Measurements from ENCODE around the gene CEP63.
"Not testable (repeated sequence)": the region's sequence is repeated elsewhere in the genome, so short reads cannot be mapped to it uniquely, and the experiment has no call there.

CEP63 gene

DNA sequence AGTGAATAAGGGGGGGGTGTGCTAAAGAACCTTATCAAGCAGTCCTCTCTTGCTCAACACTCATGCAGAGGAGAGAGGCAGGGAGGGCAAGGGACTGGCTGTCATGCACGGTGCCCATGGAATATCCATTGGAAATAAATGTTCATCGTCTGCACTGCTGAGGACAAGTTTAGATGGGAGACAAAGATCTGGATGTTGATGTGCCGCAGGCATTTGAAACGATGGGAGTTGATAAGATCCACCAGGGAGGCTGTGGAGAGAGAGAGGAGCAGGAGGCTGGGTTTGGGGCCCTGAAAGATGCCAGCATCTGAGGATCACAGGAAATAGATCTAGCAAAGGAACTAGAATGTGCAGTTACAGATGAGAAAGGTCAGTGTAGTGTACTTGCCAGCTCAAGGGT is 76.2 kb downstream of the CEP63 start:
- TF ChIP-seq, protein P1, sequence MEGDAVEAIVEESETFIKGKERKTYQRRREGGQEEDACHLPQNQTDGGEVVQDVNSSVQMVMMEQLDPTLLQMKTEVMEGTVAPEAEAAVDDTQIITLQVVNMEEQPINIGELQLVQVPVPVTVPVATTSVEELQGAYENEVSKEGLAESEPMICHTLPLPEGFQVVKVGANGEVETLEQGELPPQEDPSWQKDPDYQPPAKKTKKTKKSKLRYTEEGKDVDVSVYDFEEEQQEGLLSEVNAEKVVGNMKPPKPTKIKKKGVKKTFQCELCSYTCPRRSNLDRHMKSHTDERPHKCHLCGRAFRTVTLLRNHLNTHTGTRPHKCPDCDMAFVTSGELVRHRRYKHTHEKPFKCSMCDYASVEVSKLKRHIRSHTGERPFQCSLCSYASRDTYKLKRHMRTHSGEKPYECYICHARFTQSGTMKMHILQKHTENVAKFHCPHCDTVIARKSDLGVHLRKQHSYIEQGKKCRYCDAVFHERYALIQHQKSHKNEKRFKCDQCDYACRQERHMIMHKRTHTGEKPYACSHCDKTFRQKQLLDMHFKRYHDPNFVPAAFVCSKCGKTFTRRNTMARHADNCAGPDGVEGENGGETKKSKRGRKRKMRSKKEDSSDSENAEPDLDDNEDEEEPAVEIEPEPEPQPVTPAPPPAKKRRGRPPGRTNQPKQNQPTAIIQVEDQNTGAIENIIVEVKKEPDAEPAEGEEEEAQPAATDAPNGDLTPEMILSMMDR (IDR thresholded peaks at IDR 0.05; ENCODE audit: insufficient read depth, low read length, poor library complexity, severe bottlenecking) = no peak
- no peak for DNase-seq (ENCODE audit: extremely low read depth, insufficient read length)
- Histone ChIP-seq H3K27me3 (replicated peaks; ENCODE audit: control insufficient read depth, insufficient read depth, low read length) (no peaks in the 10 kb centered on the region), H3K4me3 (replicated peaks; ENCODE audit: low read depth, low read length) (no peak overlapping the region), H3K36me3 (ENCODE audit: control insufficient read depth, insufficient read depth, low read length) (peaks cover 1% of the 10 kb centered on the region)

- H3K27me3 ChIP-seq (replicated peaks; ENCODE audit: control insufficient read depth, insufficient read depth, low read length) = no peaks in the 10 kb centered on the region
- H3K4me3 ChIP-seq (replicated peaks; ENCODE audit: low read depth, low read length) = no peak overlapping the region
- DNase-seq (ENCODE audit: extremely low read depth, insufficient read length) = no peak
- peaks cover 1% of the 10 kb centered on the region for H3K36me3 ChIP-seq (ENCODE audit: control insufficient read depth, insufficient read depth, low read length)
- TF ChIP-seq, protein P1 (IDR thresholded peaks at IDR 0.05; ENCODE audit: insufficient read depth, low read length, poor library complexity, severe bottlenecking) = no peak
Observed at GRCh38 chr3:134563601-134564000, 77.7 kb downstream of the CEP63 start.

DNA sequence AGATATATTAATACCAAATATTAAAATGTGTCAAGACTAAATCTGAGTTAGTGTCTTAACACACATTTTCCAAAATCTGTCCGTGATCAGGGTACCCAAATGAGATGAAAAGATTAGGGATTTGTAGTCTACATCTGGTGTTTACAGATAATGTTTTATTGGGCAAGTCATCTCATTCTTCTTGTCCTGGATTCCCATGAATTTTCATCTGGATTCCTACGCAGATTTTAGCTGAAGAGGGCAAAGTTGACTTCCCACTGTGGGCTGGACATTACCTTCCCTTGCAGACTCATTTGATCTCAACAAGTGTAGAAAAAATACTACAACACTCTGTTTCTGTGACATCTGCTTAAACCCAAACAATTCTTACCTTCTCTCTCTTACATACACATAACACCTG is 79.1 kb downstream of the CEP63 start:
- H3K36me3 ChIP-seq (ENCODE audit: control insufficient read depth, insufficient read depth, low read length) = no peaks in the 10 kb centered on the region; the same call in none of the 2 replicates
- DNase-seq (ENCODE audit: extremely low read depth, insufficient read length) = no peak
- TF ChIP-seq, protein P1 (IDR thresholded peaks at IDR 0.05; ENCODE audit: insufficient read depth, low read length, poor library complexity, severe bottlenecking) = no peak
- no peak overlapping the region for H3K4me3 ChIP-seq (replicated peaks; ENCODE audit: low read depth, low read length)
- no peaks in the 10 kb centered on the region for H3K27me3 ChIP-seq (replicated peaks; ENCODE audit: control insufficient read depth, insufficient read depth, low read length)

- Histone ChIP-seq H3K4me3 (replicated peaks; ENCODE audit: low read depth, low read length) (no peak overlapping the region), H3K27me3 (replicated peaks; ENCODE audit: control insufficient read depth, insufficient read depth, low read length) (no peaks in the 10 kb centered on the region), H3K36me3 (ENCODE audit: control insufficient read depth, insufficient read depth, low read length) (no peaks in the 10 kb centered on the region)
- TF ChIP-seq, protein P1 (IDR thresholded peaks at IDR 0.05; ENCODE audit: insufficient read depth, low read length, poor library complexity, severe bottlenecking) = no peak
- no peak for DNase-seq (ENCODE audit: extremely low read depth, insufficient read length)
Observed at GRCh38 chr3:134567605-134568004, 81.7 kb downstream of the CEP63 start.

DNA sequence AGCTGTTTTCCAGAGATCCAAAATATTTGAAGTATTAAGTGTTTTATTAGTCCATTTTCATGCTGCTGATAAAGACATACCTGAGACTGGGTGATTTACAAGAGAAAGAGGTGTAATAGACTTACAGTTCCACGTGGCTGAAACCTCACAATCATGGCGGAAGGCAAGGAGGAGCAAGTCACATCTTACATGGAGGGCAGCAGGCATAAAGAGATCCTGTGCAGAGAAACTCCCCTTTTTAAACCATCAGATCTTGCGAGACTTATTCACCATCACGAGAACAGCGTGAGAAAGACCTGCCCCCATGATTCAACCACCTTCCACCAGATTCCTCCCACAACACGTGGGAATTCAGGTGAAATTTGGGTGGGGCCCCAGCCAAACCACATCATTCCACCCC is 82.9 kb downstream of the CEP63 start:
- no peaks in the 10 kb centered on the region for H3K36me3 ChIP-seq (ENCODE audit: control insufficient read depth, insufficient read depth, low read length)
- no peaks in the 10 kb centered on the region for H3K27me3 ChIP-seq (replicated peaks; ENCODE audit: control insufficient read depth, insufficient read depth, low read length)
- H3K4me3 ChIP-seq (replicated peaks; ENCODE audit: low read depth, low read length) = no peak overlapping the region
- no peak for DNase-seq (ENCODE audit: extremely low read depth, insufficient read length)
- TF ChIP-seq, protein P1 (IDR thresholded peaks at IDR 0.05; ENCODE audit: insufficient read depth, low read length, poor library complexity, severe bottlenecking) = no peak

DNA sequence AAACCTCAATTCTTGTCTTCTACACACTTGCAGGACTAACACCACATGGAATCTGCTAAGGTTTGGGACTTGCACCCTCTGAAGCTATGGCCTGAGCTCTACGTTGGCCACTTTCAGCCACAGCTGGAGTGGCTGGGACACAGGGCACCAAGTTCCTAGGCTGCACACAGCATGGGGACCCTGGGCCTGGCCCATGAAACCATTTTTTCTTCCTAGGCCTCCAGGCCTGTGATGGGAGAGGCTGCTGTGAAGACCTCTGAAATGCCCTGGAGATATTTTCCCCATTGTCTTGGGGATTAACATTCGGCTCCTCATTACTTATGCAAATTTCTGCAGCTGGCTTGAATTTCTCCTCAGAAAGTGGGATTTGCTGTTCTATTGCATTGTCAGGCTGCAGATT is 84.0 kb downstream of the CEP63 start:
- not testable (repeated sequence) for H3K27me3 ChIP-seq (replicated peaks; ENCODE audit: control insufficient read depth, insufficient read depth, low read length); H3K4me3 ChIP-seq (replicated peaks; ENCODE audit: low read depth, low read length); H3K36me3 ChIP-seq (ENCODE audit: control insufficient read depth, insufficient read depth, low read length); DNase-seq (ENCODE audit: extremely low read depth, insufficient read length)
